IPS DF 4.7 (cell line): Measurements from ENCODE around the gene PHF10.

Source experiments
- DNase-seq: peaks from one replicate; pipeline ENCODE4 v3.0.0-alpha.2; 2013; ENCODE audit warnings: low spot score; ENCODE audit errors: extremely low read depth

PHF10 gene

DNA sequence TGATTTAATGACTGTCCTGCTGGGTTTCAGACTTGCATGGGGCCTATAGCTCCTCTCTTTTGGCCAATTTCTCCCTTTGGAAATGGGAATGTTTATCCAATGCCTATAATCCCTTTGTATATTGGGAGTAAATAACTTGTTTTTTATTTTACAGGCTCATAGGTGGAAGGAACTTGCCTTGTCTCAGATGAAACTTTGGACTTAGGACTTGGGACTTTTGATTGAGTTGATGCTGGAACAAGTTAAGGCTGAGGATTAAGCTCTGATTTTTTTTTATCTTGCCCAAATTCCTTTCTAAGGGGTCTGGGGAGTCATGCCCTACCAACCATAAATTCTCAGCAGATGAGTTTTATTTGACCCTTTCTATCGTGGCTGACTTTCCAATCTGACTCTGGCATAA is 46.0 kb downstream of the PHF10 start:
- no peak for DNase-seq

- no peak for DNase-seq
These were observed 47.2 kb downstream of the PHF10 start for GRCh38 chr6:169677096-169677495.

- DNase-seq = no peak
These were observed 49.3 kb downstream of the PHF10 start for GRCh38 chr6:169675011-169675410.

GRCh38 chr6:169671563-169671962 is 52.7 kb downstream of the PHF10 start:
- DNase-seq = no peak

DNA sequence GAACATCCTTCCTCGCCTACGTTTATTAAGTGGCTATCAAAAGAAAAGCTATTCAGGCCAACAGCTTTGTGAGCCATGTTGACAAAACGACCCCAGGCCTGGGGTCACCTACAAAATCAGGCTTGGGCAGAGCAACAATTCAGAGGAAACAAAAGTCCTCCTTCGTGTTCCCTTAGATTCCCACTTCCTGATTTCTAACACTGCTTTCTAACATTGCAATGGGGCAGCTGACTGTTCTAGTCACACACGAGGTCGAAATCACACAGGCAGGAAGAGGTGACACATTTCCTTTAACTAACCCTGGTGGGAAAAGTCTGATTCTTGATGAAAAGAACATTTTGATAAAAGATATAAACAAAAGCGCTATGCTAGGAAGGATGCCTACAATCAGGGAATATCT is 54.4 kb downstream of the PHF10 start:
- no peak for DNase-seq

- DNase-seq = no peak
These were observed 55.2 kb downstream of the PHF10 start for GRCh38 chr6:169669147-169669546.

DNA sequence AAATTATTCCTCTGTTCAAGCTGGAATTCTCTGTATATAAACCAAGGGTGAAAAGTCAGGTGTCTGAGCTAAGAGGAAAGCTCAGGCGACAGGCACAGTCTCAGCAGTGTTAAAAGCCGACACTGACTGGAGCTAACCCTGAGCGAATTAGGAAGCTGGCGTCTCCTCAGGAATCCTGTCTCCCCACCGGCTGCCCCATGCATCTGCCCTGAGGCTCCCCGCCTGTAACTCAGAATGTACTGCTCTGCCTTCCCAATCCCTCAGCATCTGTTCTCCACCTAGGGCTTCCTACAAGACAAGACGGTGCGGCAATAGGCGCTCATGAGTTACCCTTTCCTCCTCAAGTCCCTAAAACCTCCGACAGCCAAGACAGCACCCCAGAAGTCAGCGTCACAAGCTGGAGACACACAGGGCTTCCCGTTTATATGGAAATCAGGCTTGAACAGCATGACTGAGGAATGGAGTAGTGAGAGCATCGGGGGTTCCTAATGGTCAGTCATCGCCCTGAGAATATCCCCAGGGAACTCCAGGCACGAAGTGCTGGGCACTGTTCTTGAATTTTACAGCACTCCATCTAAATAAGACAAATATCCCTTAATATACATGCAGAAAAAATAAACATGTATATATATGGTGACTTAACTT is 56.0 kb downstream of the PHF10 start:
- no peak for DNase-seq

DNA sequence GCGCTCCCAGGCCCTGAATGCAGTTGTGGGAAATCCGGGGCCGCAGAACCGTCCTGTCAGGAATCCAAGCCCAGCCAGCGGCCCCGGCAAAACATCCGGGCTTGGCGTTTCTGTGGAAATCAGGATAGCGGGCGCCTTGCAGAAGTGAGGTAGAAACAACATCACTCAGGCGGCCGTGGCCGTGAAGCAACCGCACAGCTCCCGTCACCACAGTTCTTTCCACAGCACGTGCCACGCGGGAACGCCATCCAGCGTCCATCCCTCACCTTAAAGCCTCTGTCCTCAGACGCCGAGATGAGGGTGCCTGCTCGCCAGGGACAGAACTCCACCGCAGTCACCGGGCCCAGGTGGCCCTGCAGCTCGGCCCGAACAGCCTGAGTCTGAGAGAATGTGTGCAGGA is 56.6 kb downstream of the PHF10 start:
- DNase-seq = no peak

GRCh38 chr6:169666441-169666840 is 57.9 kb downstream of the PHF10 start:
- no peak for DNase-seq

- no peak for DNase-seq
These were observed 59.0 kb downstream of the PHF10 start for GRCh38 chr6:169665289-169665688.

GRCh38 chr6:169664227-169664626 is 60.1 kb downstream of the PHF10 start:
- no peak for DNase-seq

- no peak for DNase-seq
These were observed 60.8 kb downstream of the PHF10 start for GRCh38 chr6:169663468-169663867.

DNA sequence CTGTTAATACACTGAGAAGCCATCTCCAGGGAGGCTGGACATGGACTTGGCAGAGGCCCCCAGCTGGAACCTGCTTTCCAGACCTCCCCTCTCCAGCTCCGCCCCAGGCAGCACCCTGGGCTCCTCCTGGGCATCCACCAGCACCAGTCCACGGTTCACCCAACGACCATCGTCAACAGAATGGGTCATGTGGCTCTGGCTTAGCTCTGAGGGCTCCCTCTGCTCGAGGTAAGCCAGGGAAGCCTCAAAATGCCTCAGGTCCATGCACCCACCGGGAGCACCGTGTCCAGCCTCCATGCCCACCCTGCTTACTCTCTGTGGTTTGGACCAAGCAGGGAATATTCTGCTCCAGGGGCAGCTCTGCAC is 62.9 kb downstream of the PHF10 start:
- no peak for DNase-seq

- DNase-seq = no peak
These were observed 63.4 kb downstream of the PHF10 start for GRCh38 chr6:169660751-169661390.

DNA sequence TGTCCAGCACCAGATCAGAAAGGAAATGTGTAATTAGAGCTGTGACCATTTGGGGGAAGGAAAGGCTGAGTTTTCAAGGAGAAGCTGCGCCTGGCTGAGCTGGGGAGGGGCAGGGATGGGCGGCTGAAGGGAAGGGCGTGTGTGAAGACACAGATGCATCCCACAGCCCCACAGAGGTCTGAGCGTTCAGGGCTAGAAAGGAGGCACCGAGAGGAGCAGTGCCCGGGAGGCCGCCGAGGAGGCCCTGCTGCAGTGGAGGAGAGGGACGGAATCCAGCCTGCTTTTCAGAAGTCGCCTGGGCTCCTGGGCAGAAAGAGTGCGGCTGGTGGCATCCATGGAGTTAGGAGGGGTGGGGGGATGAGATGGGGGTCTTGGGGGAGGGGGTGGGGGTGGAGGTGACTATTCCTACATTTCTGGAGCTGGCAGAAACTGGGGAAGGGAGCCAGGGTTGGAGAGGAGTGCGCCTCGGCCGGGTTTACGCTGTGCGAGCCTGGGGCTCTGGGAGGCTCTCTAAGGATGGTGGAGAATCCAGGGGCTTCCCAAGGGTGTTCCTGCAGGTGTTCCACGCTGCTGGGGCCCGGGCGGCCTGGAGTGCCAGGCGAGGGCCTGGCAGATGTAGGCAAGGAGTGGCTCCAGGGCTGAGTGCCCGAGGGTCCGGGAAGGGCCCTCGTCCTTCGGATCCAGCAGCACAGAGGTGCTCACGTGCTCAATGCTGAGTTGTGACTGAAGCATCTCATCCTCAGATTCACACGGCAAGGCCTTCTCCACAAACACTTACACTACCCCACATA is 64.3 kb downstream of the PHF10 start:
- DNase-seq = no peak

GRCh38 chr6:169657284-169657610 is 67.1 kb downstream of the PHF10 start:
- no peak for DNase-seq

DNA sequence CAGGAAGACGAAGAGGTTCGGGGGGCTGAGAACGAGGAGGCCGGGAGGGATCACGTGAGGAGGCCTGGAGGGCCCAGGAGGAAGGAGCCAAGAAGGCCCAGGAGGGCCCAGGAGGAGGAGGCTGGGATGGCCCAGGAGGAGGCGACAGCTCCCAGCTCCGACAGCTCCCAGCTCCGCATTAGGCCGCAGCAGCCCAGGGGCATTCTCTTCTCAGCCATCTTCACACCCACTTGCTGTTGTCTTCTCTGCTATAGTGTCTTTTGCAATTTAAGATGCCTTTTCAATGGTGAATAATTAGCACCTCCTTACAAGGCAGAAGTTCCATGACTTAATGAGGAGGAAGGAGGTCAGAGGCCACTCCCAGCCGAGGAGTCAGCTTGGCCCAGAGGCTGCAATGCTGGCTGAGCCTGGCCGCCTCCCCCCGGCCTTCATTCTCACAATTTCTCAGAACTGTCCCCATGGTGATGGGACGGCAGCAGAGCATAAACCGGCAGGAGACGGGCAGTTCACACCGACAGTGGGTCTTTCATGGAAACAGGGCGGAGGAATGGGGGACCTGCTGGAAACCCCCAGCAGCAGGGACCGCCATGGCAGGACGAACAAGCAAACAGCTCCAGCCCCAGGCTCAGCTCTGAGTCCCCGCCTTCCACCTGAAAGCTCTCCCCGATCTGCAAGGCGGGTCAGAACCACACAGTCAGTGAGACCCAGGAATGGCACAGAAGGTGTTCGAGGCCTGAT is 67.6 kb downstream of the PHF10 start:
- no peak for DNase-seq

DNA sequence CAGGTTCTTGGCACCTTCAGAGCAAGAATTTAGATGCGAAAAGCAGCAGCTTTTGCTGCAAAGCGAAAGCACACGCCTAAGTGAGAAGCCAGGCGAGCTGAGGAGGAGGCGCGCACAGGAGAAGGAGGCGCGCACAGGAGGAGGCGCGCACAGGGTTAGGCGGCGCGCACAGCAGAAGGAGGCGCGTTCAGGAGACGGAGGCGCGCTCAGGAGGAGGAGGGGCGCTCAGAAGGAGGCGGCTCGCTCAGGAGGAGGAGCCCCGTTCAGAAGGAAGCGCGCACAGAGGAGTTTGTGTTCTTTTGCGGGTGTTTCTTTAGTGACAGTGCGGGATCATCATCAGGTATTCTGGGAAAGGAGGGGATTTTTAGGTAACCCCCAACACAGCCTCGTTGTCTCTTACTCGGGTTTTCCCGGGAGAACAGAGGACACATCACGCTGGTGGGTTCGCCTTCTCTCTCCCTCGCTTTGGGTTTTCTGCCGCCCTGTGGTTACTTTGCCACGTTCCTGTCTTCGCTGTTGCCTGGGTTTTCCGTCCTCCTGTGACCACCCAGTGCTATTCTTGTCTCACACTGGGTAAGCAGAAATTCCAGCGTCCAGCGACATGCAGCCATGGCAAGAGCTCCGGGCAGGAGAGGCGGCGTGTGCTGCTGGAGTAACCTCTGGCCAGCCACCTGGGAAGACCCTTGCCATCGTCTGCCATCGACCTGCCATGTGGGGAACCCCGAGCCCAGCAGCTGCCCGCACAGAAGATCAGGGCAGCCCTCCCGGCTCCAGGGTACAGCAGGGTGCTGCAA is 69.5 kb downstream of the PHF10 start:
- DNase-seq = no peak
